GM12875 (cell line): ENCODE data around the gene AMBRA1.
A peak's percentile ranks its signal among the peaks of the same experiment; 100 is the strongest.

ENCODE experiments used
- H3K4me3 ChIP-seq: one replicate; pipeline ENCODE4 v1.5.1; 2011; ENCODE audit warnings: low read depth, low read length, control low read depth
- CTCF ChIP-seq: IDR thresholded peaks from 2 replicates; pipeline ENCODE4 v1.5.1; 2011; ENCODE audit warnings: low read depth, mild to moderate bottlenecking, control low read depth, inconsistent platforms, low read length, moderate library complexity, borderline replicate concordance; ENCODE audit not compliant: insufficient read depth

AMBRA1 gene

GRCh38 chr11:46392421-46393230 is 201.2 kb downstream of the AMBRA1 start:
- no peak for TF ChIP-seq CTCF
- no peak overlapping the region for H3K4me3 ChIP-seq

DNA sequence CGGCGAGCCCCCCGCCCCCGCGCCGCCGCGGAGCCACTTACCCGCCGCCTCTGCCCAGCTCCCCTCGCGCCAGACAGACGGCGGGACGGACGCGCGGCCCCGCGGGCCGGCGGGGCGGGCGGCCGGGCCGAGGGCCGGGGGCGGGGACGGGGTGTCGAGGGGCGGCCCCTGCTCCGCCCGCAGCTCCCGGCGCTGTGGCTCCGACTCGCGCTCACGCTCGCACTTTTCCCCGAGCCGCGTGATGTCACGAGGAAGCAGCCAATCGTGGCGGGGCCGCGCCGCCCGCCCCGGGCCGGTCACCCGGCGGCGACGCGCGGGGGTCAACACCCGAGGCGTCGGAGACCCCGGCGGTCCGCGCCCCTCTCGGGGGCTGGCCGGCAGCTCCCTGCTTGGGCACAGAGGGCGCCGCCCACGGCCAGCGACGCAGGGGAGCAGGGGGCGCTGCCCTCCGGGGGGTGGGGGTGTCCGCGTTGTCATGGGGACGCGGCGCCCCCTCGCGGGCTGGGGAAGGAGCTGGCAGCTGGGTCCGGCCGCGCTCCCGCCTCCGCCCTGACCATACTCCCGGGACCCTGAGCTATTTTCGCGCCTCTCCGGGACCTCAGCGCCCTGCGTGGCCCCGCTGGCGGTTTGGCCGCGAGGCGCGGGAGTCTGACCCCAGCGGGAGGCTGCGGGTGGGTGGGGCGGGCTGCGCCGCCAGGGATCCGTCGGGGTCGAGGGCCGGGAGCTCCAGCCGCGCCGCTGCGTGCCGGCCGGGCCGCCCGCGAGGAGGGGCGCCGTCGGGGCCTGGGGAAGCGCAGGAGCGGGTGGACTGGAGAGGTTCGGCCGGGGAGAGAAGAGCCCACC is 202.0 kb downstream of the AMBRA1 start, which contains the start of gene CHRM4:
Gene CHRM4 (minus strand): TSS at position 199 of the 843 bp plus-strand sequence. CDS start 5,219 bp downstream, outside the sequence.
- peak; percentile 37; the same call in 1 of the 2 replicates for TF ChIP-seq CTCF
- H3K4me3 ChIP-seq, result no peak within 1 kb of the TSS

DNA sequence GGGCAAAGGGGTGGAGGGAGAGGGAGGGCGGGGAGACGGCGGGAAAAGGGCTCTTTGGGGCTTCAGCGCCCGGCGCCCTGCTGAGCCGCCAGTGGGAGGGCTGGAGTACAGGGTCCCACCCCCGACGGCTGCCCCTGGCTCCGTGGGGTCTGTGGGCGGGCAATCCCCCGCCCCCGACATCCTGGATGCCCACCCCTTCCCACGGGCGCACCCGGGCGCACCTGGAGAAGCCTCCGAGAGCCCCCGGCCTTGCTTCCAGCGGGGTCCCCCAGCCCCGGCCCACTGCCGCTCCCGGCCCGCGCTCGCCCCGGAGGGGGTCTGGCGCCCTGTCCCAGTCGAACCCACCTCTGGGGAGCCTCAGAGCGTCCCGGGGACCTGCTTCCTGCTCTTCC is 202.6 kb downstream of the AMBRA1 start:
- no peak overlapping the region for H3K4me3 ChIP-seq
- TF ChIP-seq CTCF, result no peak

DNA sequence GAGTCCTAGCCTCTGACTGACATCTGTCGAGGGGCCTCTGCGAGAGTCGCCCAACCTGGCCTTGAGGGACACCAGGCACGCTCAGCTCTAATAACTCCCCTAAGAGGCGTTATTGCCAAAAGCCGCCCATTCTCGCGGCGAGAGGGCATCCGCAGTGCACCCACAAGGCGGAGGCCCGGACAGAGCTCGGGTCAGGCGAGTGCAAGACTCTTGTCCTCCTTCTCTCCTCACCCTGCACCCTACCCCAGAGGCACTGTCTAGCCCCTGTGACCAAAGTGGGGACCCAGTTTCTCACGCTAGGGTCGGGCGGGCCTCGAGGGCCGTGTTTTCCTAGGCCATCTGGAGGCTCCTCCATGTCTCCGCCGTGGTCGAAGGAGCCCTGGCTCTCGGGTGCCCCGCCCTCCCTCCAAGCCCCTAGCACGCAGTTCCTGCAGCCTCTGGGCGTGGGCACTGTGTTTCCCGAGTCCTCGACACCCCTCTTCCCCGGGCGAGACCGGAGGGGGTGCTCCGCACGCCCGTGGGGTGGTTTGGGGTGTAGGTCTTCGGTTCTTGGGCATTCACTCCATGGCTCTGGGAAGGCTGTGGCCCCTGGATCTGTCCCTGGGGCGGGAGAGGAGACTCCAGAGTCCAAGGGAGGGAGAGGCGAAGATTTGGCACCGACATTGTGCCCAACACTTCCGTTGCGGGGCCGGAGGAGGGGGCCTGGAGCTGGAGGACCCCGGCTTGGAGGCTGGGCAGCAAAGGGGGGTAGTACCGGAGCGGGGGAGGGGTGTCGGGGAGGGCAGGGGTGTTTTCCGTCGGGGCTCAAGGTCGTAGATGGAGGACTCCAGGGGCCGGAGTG is 203.3 kb downstream of the AMBRA1 start:
- no peak for TF ChIP-seq CTCF
- H3K4me3 ChIP-seq, result no peak overlapping the region

GRCh38 chr11:46389450-46390330 is 204.1 kb downstream of the AMBRA1 start:
- H3K4me3 ChIP-seq, result peak overlapping the region; percentile 48
- TF ChIP-seq CTCF, result peak; percentile 84
